ENCODE measurements around the gene NUP98.
"Not testable (repeated sequence)": the region's sequence is repeated elsewhere in the genome, so short reads cannot be mapped to it uniquely, and the experiment has no call there.

The NUP98 gene

GRCh38 chr11:3803726-3804495 is 6.6 kb upstream of the NUP98 start:
- Histone ChIP-seq H3K27ac (no peak overlapping the region), H3K4me3 (no peak overlapping the region)

GRCh38 chr11:3802011-3802790 is 4.8 kb upstream of the NUP98 start:
- Histone ChIP-seq H3K4me3 (no peak overlapping the region), H3K27ac (no peak overlapping the region)

- Histone ChIP-seq H3K27ac (no peak overlapping the region), H3K4me3 (no peak overlapping the region)
Observed at GRCh38 chr11:3799873-3800272, 2.5 kb upstream of the NUP98 start.

GRCh38 chr11:3799143-3799542 is 1.8 kb upstream of the NUP98 start:
- H3K27ac ChIP-seq: peak overlapping the region in 3 of 21 experiments; percentile 6 to 97 (median 93)
- H3K4me3 ChIP-seq: no peak overlapping the region

- Histone ChIP-seq H3K27ac (peak overlapping the region; percentile 85 to 100 (median 97)), H3K4me3 (peak overlapping the region; percentile 64 to 93 (median 86))
Observed at GRCh38 chr11:3796801-3797328, 489 bp downstream of the NUP98 start.

- peak overlapping the region in 16 of 21 experiments; percentile 90 to 100 (median 97) for H3K27ac ChIP-seq
- H3K4me3 ChIP-seq: peak overlapping the region; percentile 64 to 93 (median 86)
Observed at GRCh38 chr11:3796346-3796745, 1.0 kb downstream of the NUP98 start.

GRCh38 chr11:3796002-3796311 is 1.4 kb downstream of the NUP98 start:
- Histone ChIP-seq H3K27ac (peak overlapping the region in 10 of 21 experiments; percentile 19 to 100 (median 96)), H3K4me3 (peak overlapping the region in 6 of 7 experiments; percentile 64 to 93 (median 82))

GRCh38 chr11:3795131-3796001 is 2.0 kb downstream of the NUP98 start:
- H3K4me3 ChIP-seq: peak overlapping the region in 4 of 7 experiments; percentile 64 to 90 (median 82)

GRCh38 chr11:3794387-3794786 is 3.0 kb downstream of the NUP98 start:
- not testable (repeated sequence) for H3K4me3 ChIP-seq, H3K27ac ChIP-seq

More at GRCh38 chr11:3795131-3796001, 2.0 kb downstream of the NUP98 start:
- H3K27ac ChIP-seq: peak overlapping the region in 5 of 21 experiments; percentile 19 to 97 (median 95)

GRCh38 chr11:3786781-3787428 is 10.4 kb downstream of the NUP98 start:
- peak overlapping the region in 8 of 21 experiments; percentile 6 to 82 (median 34) for H3K27ac ChIP-seq
- H3K4me3 ChIP-seq: no peak overlapping the region

- Histone ChIP-seq H3K4me3 (no peak overlapping the region), H3K27ac (peak overlapping the region in 5 of 21 experiments; percentile 13 to 82 (median 63))
Observed at GRCh38 chr11:3783611-3784010, 13.7 kb downstream of the NUP98 start.

- H3K27ac ChIP-seq: peak overlapping the region in 2 of 21 experiments; percentile 0 to 21
- no peak overlapping the region for H3K4me3 ChIP-seq
Observed at GRCh38 chr11:3782963-3783362, 14.4 kb downstream of the NUP98 start.

GRCh38 chr11:3781423-3781822 is 15.9 kb downstream of the NUP98 start:
- Histone ChIP-seq H3K4me3 (no peak overlapping the region), H3K27ac (peak overlapping the region in 2 of 21 experiments; percentile 41 to 45)

- no peak overlapping the region for H3K4me3 ChIP-seq
- H3K27ac ChIP-seq: no peak overlapping the region
Observed at GRCh38 chr11:3775736-3776406, 21.5 kb downstream of the NUP98 start.

GRCh38 chr11:3773180-3773579 is 24.2 kb downstream of the NUP98 start:
- Histone ChIP-seq H3K27ac (no peak overlapping the region), H3K4me3 (no peak overlapping the region)

- Histone ChIP-seq H3K27ac (no peak overlapping the region), H3K4me3 (no peak overlapping the region)
Observed at GRCh38 chr11:3767536-3767935, 29.8 kb downstream of the NUP98 start.

GRCh38 chr11:3766836-3767235 is 30.5 kb downstream of the NUP98 start:
- not testable (repeated sequence) for H3K4me3 ChIP-seq, H3K27ac ChIP-seq

- no peak overlapping the region for H3K4me3 ChIP-seq
- H3K27ac ChIP-seq: no peak overlapping the region
Observed at GRCh38 chr11:3764266-3764665, 33.1 kb downstream of the NUP98 start.

GRCh38 chr11:3755151-3755550 is 42.2 kb downstream of the NUP98 start:
- H3K27ac ChIP-seq: no peak overlapping the region

More at GRCh38 chr11:3755151-3755550, 42.2 kb downstream of the NUP98 start:
- H3K4me3 ChIP-seq: no peak overlapping the region

Measured in skin epidermis (tissue), 12 donors.